Breast epithelium (tissue), 4 donors: ENCODE measurements around the gene GNG14. TPM values are rescaled to one million over a fixed set of nuclear protein-coding genes. Genes with fewer than 3 reads are reported as not detected.

Source experiments
- DNase-seq, 2 donors: peaks; one replicate each; pipeline ENCODE4 v3.0.0-alpha.2; 2019; ENCODE audit warnings: low spot score in 2 of 2
- H3K27ac ChIP-seq, 2 donors: fragments of 200-600 bp; sonication (generic) in 1 of 2; one replicate each; pipeline ENCODE4 v1.5.1; 2016 to 2019; ENCODE audit warnings: mild to moderate bottlenecking in 1 of 2
- H3K27me3 ChIP-seq, 2 donors: fragments of 200-600 bp; sonication (generic) in 1 of 2; one replicate each; pipeline versions ENCODE4 v1.5.1 to v1.6.0; 2017 to 2019; ENCODE audit warnings: control low read depth in 1 of 2, mild to moderate bottlenecking in 1 of 2
- H3K36me3 ChIP-seq: fragments of 200-600 bp; one replicate; pipeline ENCODE4 v1.5.1; 2019
- H3K4me1 ChIP-seq, 2 donors: fragments of 200-600 bp; sonication (generic); one replicate each; pipeline ENCODE4 v1.5.1; 2016 to 2019; ENCODE audit warnings: control low read depth in 1 of 2
- H3K4me3 ChIP-seq, 3 donors: fragments of 200-600 bp; sonication (generic); 1 replicate in 2 of 3; 2 replicates in 1 of 3; pipeline ENCODE4 v1.5.1; 2016 to 2019; ENCODE audit warnings: mild to moderate bottlenecking in 3 of 3, moderate library complexity in 2 of 3
- H3K9me3 ChIP-seq, 2 donors: fragments of 200-600 bp; sonication (generic) in 1 of 2; one replicate each; pipeline ENCODE4 v1.5.1; 2016 to 2019; ENCODE audit warnings: control low read depth in 1 of 2
- CTCF ChIP-seq, 3 donors: fragments of 450-650 bp; IDR thresholded peaks; one replicate each; pipeline ENCODE4 v1.5.1; 2016 to 2017; ENCODE audit warnings: antibody characterized with exemption in 3 of 3, mild to moderate bottlenecking in 3 of 3, moderate library complexity in 3 of 3
- POLR2A ChIP-seq: fragments of 450-650 bp; IDR thresholded peaks from one replicate; pipeline ENCODE4 v1.6.1; 2016; ENCODE audit warnings: antibody characterized with exemption, mild to moderate bottlenecking, moderate library complexity
- POLR2AphosphoS5 ChIP-seq, 3 donors: sonication (generic); formaldehyde crosslinking; IDR thresholded peaks; one replicate each; pipeline ENCODE4 v1.6.1; 2017; ENCODE audit warnings: antibody characterized with exemption in 3 of 3
- intact Hi-C: fragments of 100-400 bp; cut with DNase I; formaldehyde crosslinking; loops from one replicate; pipeline ENCODE4 v1.15.1; 2023; ENCODE audit warnings: low total_unique reads
- total RNA-seq, 3 donors: library from RNA; depleted of rRNA; stranded (reverse); fragments of >200 nt; gene quantifications; one replicate each; pipeline ENCODE4 v1.1.0, GENCODE V29; 2016

Gene GNG14
- total RNA-seq, 3 donors from 2014 or later: not detected

- DNase-seq: no peak
- H3K27ac ChIP-seq: no peak overlapping the region
- intact Hi-C loops: no loop called here
- no peaks in the 10 kb centered on the region for H3K36me3 ChIP-seq
- H3K4me3 ChIP-seq: no peak overlapping the region
- TF ChIP-seq POLR2A (no peak), POLR2AphosphoS5 (IDR thresholded peaks at IDR 0.05) (no peak), CTCF (IDR thresholded peaks at IDR 0.05) (no peak)
- H3K27me3 ChIP-seq: no peaks in the 10 kb centered on the region
- no peaks in the 10 kb centered on the region for H3K4me1 ChIP-seq
- no peaks in the 10 kb centered on the region for H3K9me3 ChIP-seq
Measured at GRCh38 chr19:12657966-12658365, 29.8 kb upstream of the GNG14 start.

GRCh38 chr19:12660980-12661379 is 26.8 kb upstream of the GNG14 start:
- Histone ChIP-seq H3K27ac (no peak overlapping the region), H3K27me3 (no peaks in the 10 kb centered on the region), H3K9me3 (no peaks in the 10 kb centered on the region), H3K36me3 (no peaks in the 10 kb centered on the region), H3K4me3 (no peak overlapping the region), H3K4me1 (peaks cover 2 to 5% of the 10 kb centered on the region in 2 donors)
- intact Hi-C loops: no loop called here
- no peak for DNase-seq
- TF ChIP-seq CTCF (IDR thresholded peaks at IDR 0.05) (no peak), POLR2A (no peak), POLR2AphosphoS5 (IDR thresholded peaks at IDR 0.05) (no peak)

GRCh38 chr19:12664406-12665280 is 23.2 kb upstream of the GNG14 start:
- no peaks in the 10 kb centered on the region for H3K27me3 ChIP-seq
- peaks cover 5 to 18% of the 10 kb centered on the region in 2 donors for H3K4me1 ChIP-seq
- H3K27ac ChIP-seq: no peak overlapping the region
- DNase-seq: no peak
- H3K36me3 ChIP-seq: no peaks in the 10 kb centered on the region
- H3K9me3 ChIP-seq: no peaks in the 10 kb centered on the region
- TF ChIP-seq CTCF (IDR thresholded peaks at IDR 0.05) (no peak), POLR2A (no peak), POLR2AphosphoS5 (IDR thresholded peaks at IDR 0.05) (no peak)
- no peak overlapping the region for H3K4me3 ChIP-seq
- intact Hi-C loops: no loop called here

- Histone ChIP-seq H3K4me1 (peaks cover 8 to 18% of the 10 kb centered on the region in 2 donors), H3K27ac (no peak overlapping the region), H3K4me3 (peak overlapping the region in 2 of 3 donors; percentile 89), H3K9me3 (no peaks in the 10 kb centered on the region), H3K27me3 (no peaks in the 10 kb centered on the region), H3K36me3 (no peaks in the 10 kb centered on the region)
- no peak for TF ChIP-seq POLR2A
- TF ChIP-seq POLR2AphosphoS5 (IDR thresholded peaks at IDR 0.05): no peak
- TF ChIP-seq CTCF (IDR thresholded peaks at IDR 0.05): no peak
- DNase-seq: no peak
- intact Hi-C loops: no loop called here
Measured at GRCh38 chr19:12665281-12665573, 22.6 kb upstream of the GNG14 start.

- Histone ChIP-seq H3K36me3 (no peaks in the 10 kb centered on the region), H3K9me3 (no peaks in the 10 kb centered on the region), H3K4me3 (peak overlapping the region; percentile 62 to 89 (median 89)), H3K4me1 (peaks cover 13 to 22% of the 10 kb centered on the region in 2 donors), H3K27me3 (no peaks in the 10 kb centered on the region), H3K27ac (peak overlapping the region in 1 of 2 donors; percentile 56)
- no peak for TF ChIP-seq POLR2AphosphoS5 (IDR thresholded peaks at IDR 0.05)
- TF ChIP-seq CTCF (IDR thresholded peaks at IDR 0.05): no peak
- no peak for TF ChIP-seq POLR2A
- intact Hi-C loops: loop anchor here (2.0 kb wide), 1 partner anchor 75 kb away; no protein-coding TSS in a partner anchor
- no peak for DNase-seq
Measured at GRCh38 chr19:12665671-12666264, 22.0 kb upstream of the GNG14 start.
